Neural cell (in vitro differentiated cells): ENCODE results near the gene EXOC6B. TPM values are rescaled to one million over a fixed set of nuclear protein-coding genes. Genes with fewer than 3 reads are reported as not detected.

Experiments
- H2AFZ ChIP-seq: fragments of 200-600, 300-800 bp; sonication (generic), shearing (Covaris generic); 2 replicates; pipeline ENCODE4 v1.6.0; 2014; ENCODE audit warnings: low read depth, mild to moderate bottlenecking, antibody characterized with exemption, low read length, moderate library complexity
- H3F3A ChIP-seq: fragments of 200-600 bp; shearing (Covaris generic); 2 replicates; pipeline ENCODE4 v1.6.1; 2016; ENCODE audit warnings: mild to moderate bottlenecking, moderate library complexity, mixed read lengths, antibody characterized with exemption, low read length; ENCODE audit not compliant: insufficient read depth, poor library complexity, severe bottlenecking
- H3K27ac ChIP-seq: fragments of 200-600, 300-800 bp; sonication (generic), shearing (Covaris generic); 2 replicates; pipeline ENCODE4 v1.5.1; 2014; ENCODE audit warnings: mild to moderate bottlenecking, low read length, moderate library complexity
- H3K27me3 ChIP-seq: fragments of 300-800, 200-600 bp; sonication (generic), shearing (Covaris generic); 2 replicates; pipeline ENCODE4 v1.6.0; 2014; ENCODE audit warnings: mild to moderate bottlenecking, low read depth, low read length, moderate library complexity; ENCODE audit not compliant: insufficient read depth
- H3K36me3 ChIP-seq: fragments of 300-800, 200-600 bp; sonication (generic), shearing (Covaris generic); 2 replicates; pipeline ENCODE4 v1.5.1; 2014; ENCODE audit warnings: mild to moderate bottlenecking, antibody characterized with exemption, low read length, moderate library complexity; ENCODE audit not compliant: insufficient read depth
- H3K4me2 ChIP-seq: fragments of 300-800, 200-600 bp; sonication (generic), shearing (Covaris generic); 2 replicates; pipeline ENCODE4 v1.6.0; 2014; ENCODE audit warnings: mild to moderate bottlenecking, low read length
- H3K4me3 ChIP-seq: fragments of 300-800, 200-600 bp; sonication (generic), shearing (Covaris generic); 2 replicates; pipeline ENCODE4 v1.5.1; 2014; ENCODE audit warnings: mild to moderate bottlenecking, low read length, moderate library complexity
- H3K79me2 ChIP-seq: fragments of 200-600 bp; shearing (Covaris generic); replicated peaks from 2 replicates; pipeline ENCODE4 v1.6.0; 2014; ENCODE audit warnings: mild to moderate bottlenecking, low read length, moderate library complexity; ENCODE audit not compliant: insufficient read depth
- H3K9ac ChIP-seq: fragments of 300-800, 200-600 bp; sonication (generic), shearing (Covaris generic); 2 replicates; pipeline ENCODE4 v1.6.1; 2016; ENCODE audit warnings: mild to moderate bottlenecking, low read length, mixed read lengths
- H3K9me2 ChIP-seq: fragments of 200-600 bp; shearing (Covaris generic); 2 replicates; pipeline ENCODE4 v1.6.1; 2016; ENCODE audit warnings: mild to moderate bottlenecking, low read length, mixed read lengths; ENCODE audit not compliant: insufficient read depth
- H3K9me3 ChIP-seq: fragments of 200-600, 300-800 bp; sonication (generic), shearing (Covaris generic); 2 replicates; pipeline ENCODE4 v1.6.1; 2016; ENCODE audit warnings: mild to moderate bottlenecking, mixed run types, low read length, moderate library complexity, mixed read lengths
- H4K20me1 ChIP-seq: fragments of 200-600 bp; shearing (Covaris generic); 2 replicates; pipeline ENCODE4 v1.6.1; 2016; ENCODE audit warnings: mild to moderate bottlenecking, mixed run types; ENCODE audit not compliant: insufficient read depth
- CTCF ChIP-seq: fragments of 450-650 bp; IDR thresholded peaks from 2 replicates; pipeline ENCODE4 v1.5.1; 2014; ENCODE audit warnings: antibody characterized with exemption, mild to moderate bottlenecking, moderate library complexity; ENCODE audit not compliant: poor library complexity, severe bottlenecking
- EP300 ChIP-seq: fragments of 450-650 bp; conservative IDR thresholded peaks from 2 replicates; pipeline ENCODE4 v1.6.1; 2014; ENCODE audit warnings: antibody characterized with exemption, mild to moderate bottlenecking, moderate library complexity; ENCODE audit not compliant: poor library complexity, severe bottlenecking
- EZH2 ChIP-seq: fragments of 200-600, 300-800 bp; shearing (Covaris generic), sonication (generic); IDR thresholded peaks from 2 replicates; pipeline ENCODE4 v1.6.1; 2014; ENCODE audit warnings: antibody characterized with exemption, low read length, borderline replicate concordance, mild to moderate bottlenecking; ENCODE audit not compliant: insufficient read depth, poor library complexity, severe bottlenecking
- MXI1 ChIP-seq: fragments of 450-650 bp; conservative IDR thresholded peaks from 2 replicates; pipeline ENCODE4 v1.6.1; 2014; ENCODE audit warnings: antibody characterized with exemption, mild to moderate bottlenecking; ENCODE audit not compliant: poor library complexity, severe bottlenecking
- POLR2AphosphoS5 ChIP-seq: IDR thresholded peaks from 2 replicates; pipeline ENCODE4 v1.6.1; 2012
- RAD21 ChIP-seq: fragments of 450-650 bp; conservative IDR thresholded peaks from 2 replicates; pipeline ENCODE4 v1.6.1; 2014; ENCODE audit warnings: antibody characterized with exemption, mild to moderate bottlenecking, moderate library complexity
- SMC3 ChIP-seq: fragments of 450-650 bp; conservative IDR thresholded peaks from 2 replicates; pipeline ENCODE4 v1.6.1; 2014; ENCODE audit warnings: antibody characterized with exemption, mild to moderate bottlenecking, moderate library complexity; ENCODE audit not compliant: poor library complexity
- TAF1 ChIP-seq: IDR thresholded peaks from 2 replicates; pipeline ENCODE4 v1.6.1; 2012; ENCODE audit warnings: low read depth
- polyA plus RNA-seq: library from polyadenylated mRNA; depleted of rRNA; stranded (reverse); fragments of >200 nt; gene quantifications from 2 replicates; pipeline ENCODE4 v1.2.3, GENCODE V29; 2014
- TF ChIP-seq, protein P1 (sequence below): IDR thresholded peaks from 2 replicates; pipeline ENCODE4 v1.6.1; 2012; ENCODE audit warnings: borderline replicate concordance

EXOC6B gene
- polyA plus RNA-seq, 1 donor from 2014 or later = 23.4 TPM

- TF ChIP-seq TAF1 (no peak), CTCF (no peak), MXI1 (no peak), RAD21 (no peak)
- Histone ChIP-seq H4K20me1 (no peaks in the 10 kb centered on the region), H3K4me3 (no peak overlapping the region), H3F3A (no peaks in the 10 kb centered on the region), H3K4me2 (no peak overlapping the region), H3K9me3 (no peaks in the 10 kb centered on the region), H2AFZ (no peak overlapping the region), H3K36me3 (no peaks in the 10 kb centered on the region), H3K9me2 (no peaks in the 10 kb centered on the region), H3K79me2 (no peaks in the 10 kb centered on the region), H3K9ac (no peak overlapping the region), H3K27ac (no peak overlapping the region), H3K27me3 (peaks cover 47% of the 10 kb centered on the region)
These were observed 685.2 kb downstream of the EXOC6B start for GRCh38 chr2:72140621-72140960.

DNA sequence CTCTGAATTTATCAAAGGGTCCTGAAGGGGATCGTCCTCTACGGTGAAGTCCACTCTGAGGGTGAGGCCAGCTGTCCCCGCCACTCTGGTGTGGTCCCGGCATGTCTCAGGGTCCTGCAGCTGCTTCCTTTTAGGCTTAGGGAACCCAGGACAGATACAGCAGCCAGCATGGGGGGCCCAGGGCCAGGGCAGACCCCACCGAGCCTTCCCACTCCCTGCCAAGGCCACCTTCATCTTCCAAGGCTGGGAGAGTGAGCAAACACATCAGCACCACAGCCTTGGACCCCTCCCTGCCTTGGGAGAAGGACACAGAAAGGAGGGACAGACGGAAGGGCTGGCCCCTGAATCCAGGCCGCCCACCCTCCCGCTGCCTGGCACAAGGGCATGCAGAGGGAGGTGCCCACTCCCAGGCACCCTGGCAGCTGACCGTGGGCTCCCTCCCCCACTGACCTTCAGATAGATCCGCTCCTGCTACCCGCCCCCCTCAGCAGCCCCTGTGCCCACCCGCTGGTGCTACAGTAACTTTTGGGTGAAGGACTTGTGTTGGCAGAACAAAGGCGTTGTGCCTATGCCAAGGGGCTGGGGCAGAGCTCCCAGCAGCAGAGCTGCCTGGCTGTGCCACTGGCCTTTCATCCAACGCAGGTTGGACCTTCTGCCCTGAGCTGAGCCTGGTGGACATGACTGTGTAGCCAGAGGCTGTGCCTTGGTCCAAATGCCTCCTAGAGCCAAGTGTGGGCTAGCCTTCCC, 685.8 kb downstream of the EXOC6B start:
- no peak for TF ChIP-seq EP300
- TF ChIP-seq MXI1 = no peak
- TF ChIP-seq TAF1 = no peak

GRCh38 chr2:72139471-72139873, 686.4 kb downstream of the EXOC6B start:
- H3K9me2 ChIP-seq = no peaks in the 10 kb centered on the region
- H3K9me3 ChIP-seq = no peaks in the 10 kb centered on the region
- no peak for TF ChIP-seq EZH2
- no peak for TF ChIP-seq RAD21
- TF ChIP-seq SMC3 = no peak
- no peak for TF ChIP-seq EP300
- TF ChIP-seq, protein P1, sequence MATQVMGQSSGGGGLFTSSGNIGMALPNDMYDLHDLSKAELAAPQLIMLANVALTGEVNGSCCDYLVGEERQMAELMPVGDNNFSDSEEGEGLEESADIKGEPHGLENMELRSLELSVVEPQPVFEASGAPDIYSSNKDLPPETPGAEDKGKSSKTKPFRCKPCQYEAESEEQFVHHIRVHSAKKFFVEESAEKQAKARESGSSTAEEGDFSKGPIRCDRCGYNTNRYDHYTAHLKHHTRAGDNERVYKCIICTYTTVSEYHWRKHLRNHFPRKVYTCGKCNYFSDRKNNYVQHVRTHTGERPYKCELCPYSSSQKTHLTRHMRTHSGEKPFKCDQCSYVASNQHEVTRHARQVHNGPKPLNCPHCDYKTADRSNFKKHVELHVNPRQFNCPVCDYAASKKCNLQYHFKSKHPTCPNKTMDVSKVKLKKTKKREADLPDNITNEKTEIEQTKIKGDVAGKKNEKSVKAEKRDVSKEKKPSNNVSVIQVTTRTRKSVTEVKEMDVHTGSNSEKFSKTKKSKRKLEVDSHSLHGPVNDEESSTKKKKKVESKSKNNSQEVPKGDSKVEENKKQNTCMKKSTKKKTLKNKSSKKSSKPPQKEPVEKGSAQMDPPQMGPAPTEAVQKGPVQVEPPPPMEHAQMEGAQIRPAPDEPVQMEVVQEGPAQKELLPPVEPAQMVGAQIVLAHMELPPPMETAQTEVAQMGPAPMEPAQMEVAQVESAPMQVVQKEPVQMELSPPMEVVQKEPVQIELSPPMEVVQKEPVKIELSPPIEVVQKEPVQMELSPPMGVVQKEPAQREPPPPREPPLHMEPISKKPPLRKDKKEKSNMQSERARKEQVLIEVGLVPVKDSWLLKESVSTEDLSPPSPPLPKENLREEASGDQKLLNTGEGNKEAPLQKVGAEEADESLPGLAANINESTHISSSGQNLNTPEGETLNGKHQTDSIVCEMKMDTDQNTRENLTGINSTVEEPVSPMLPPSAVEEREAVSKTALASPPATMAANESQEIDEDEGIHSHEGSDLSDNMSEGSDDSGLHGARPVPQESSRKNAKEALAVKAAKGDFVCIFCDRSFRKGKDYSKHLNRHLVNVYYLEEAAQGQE = no peak
- no peak for TF ChIP-seq TAF1
- no peak for TF ChIP-seq MXI1
- no peak for TF ChIP-seq POLR2AphosphoS5
- TF ChIP-seq CTCF = no peak
- no peaks in the 10 kb centered on the region for H4K20me1 ChIP-seq
- H2AFZ ChIP-seq = no peak overlapping the region
- H3K4me3 ChIP-seq = no peak overlapping the region
- H3K4me2 ChIP-seq = no peak overlapping the region
- no peaks in the 10 kb centered on the region for H3K36me3 ChIP-seq
- no peaks in the 10 kb centered on the region for H3K79me2 ChIP-seq
- H3K27ac ChIP-seq = no peak overlapping the region
- H3K9ac ChIP-seq = no peak overlapping the region
- H3K27me3 ChIP-seq = peaks cover 36% of the 10 kb centered on the region
- no peaks in the 10 kb centered on the region for H3F3A ChIP-seq

More for the DNA sequence above, 685.8 kb downstream of the EXOC6B start:
- no peak overlapping the region for H3K4me2 ChIP-seq
- H3K27me3 ChIP-seq = peaks cover 42% of the 10 kb centered on the region
- H3K79me2 ChIP-seq = no peaks in the 10 kb centered on the region
- H3K9ac ChIP-seq = no peak overlapping the region
- no peak overlapping the region for H2AFZ ChIP-seq
- H3K36me3 ChIP-seq = no peaks in the 10 kb centered on the region
- H4K20me1 ChIP-seq = no peaks in the 10 kb centered on the region
- no peak overlapping the region for H3K27ac ChIP-seq
- H3K9me3 ChIP-seq = no peaks in the 10 kb centered on the region
- H3F3A ChIP-seq = no peaks in the 10 kb centered on the region
- H3K4me3 ChIP-seq = no peak overlapping the region
- no peaks in the 10 kb centered on the region for H3K9me2 ChIP-seq
